Measurements from ENCODE around the gene BAG1.

The BAG1 gene

DNA sequence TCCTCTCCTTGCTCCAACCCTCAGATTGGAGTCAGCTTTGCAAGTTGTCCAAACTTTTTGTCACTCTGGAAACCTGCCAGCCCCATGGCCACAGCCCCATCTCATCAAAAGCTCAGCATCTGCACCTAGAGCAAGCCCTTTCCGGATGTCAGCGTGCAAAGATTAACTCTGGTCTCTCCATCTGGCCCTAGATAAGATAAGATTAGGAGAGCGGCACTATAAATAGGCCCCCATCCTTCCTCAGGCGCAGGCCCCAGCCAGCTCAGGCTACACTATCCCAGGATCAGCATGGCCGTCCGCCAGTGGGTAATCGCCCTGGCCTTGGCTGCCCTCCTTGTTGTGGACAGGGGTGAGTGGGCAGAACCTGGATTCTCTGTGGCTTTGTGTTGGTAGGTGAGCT is 24.6 kb downstream of the BAG1 start, which contains the start of gene SPINK4:
Gene SPINK4 (plus strand): TSS at position 247 of the 400 bp plus-strand sequence. CDS start 42 bp downstream, at position 289.
- DNase-seq, result peak; percentile 29

DNA sequence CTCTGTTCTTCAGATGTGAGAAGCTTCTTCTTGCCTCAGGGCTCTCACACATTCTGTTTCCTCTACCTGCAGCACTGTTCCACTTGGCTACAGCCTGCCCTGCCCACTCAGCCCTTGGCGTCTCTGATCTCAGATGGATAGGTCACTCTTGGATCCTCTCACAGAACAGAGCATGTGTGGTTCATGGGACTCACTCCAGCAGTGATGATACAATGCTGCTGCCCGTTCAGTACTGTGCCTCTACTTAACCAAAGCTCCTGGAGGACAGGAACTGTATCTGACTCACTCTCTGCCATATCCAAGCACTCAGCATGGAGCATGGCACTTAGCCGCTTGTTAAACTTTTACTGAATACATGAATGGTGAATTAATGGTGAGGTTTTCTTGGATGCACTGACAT is 27.9 kb downstream of the BAG1 start:
- no peak for DNase-seq

DNA sequence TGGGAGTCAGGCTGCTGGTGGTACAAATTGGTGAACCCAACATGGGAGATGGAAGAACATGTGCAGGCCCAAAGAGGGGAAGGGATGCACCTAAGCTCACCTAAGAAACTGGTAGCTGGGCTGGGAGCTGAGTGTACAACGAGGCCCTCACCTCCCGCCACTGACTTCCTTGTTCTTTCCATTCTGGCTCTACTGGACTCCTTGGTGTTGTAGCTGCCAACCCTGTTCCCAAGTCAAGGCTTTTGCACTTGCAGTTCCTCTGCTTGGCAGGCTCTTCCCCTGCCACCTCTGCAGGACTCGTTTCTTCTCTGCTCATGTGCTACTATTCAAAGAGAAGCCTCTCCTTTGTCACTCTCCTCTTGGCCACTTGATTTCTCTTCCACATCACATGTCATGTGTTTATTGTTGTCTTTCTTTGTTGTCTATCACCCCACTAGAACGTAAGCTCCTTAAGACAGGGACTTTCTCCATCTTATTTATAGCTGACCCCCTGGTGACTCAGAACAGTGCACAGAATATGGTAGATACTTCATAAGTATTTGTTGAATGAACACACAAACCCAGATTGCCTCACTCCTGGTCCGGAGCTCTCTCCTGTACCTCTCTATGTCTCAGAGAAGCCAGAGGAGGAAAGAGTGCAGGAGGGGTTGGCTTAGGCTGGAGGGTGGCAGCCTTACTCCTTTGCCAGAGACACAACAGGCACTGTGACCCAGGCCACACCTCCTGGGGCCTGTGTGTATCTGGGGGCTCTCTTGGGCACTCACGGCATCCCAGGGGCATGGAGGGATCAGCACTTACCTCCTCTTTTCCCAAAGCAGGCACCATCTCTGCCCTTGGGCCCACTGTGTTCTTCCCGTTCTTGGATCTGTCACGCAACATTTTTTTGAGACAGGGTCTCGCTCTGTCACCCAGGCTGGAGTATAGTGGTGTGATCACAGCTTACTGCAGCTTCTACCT is 29.7 kb downstream of the BAG1 start:
- DNase-seq, result no peak

DNA sequence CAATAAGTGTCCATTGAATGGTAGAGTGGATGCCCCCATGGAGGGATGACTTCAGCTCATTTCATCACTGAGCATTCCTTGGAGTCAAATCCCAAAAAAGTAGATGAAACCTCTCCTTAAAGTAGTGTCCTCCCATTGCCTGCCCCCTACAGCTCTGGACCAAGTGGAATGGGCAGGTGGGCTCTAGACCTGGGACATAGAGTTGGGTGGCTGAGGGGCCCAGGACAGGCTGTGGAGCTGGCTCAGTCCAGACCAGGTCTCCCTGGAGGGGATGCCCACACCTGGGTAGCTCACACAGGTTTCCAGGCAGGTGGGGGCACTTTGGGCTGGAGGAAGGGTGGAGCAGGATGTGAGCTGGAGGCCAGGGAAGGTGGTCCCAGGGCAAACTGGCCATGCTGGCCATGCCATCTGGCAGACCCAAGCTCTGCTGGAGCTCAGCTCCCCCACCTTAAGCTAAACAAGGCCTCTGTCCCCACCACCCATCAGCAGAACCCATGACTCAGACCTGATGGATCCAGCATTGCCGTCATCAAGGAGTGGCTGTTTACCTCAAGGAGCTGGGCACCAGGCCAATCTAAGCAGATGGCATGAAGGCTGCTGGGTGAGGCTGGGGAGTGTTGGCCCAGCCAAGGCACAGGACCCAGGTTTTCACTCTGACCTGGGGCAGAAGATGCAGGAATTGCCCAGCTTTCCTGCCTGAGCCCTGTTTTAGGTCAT is 30.7 kb downstream of the BAG1 start:
- peak; percentile 84 for DNase-seq

DNA sequence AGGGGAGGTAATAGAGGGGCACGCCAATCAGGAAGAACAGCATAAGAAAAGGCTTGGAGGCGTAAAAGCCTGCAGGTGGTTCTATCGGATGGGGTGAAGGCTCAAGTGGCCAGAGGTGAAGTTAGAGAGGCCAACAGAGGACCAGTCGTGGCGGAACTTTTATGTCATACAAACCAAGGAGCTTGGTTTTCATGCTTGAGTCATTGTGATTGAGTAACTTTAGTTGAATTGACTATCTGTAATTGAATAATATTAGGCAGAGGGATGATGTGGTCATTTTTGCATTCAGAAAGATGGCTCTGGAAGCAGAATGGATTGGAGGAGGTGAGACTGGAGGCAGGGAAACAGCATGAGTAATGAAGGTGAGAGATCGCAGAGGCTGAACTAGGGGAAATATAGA is 31.7 kb downstream of the BAG1 start:
- no peak for DNase-seq

DNA sequence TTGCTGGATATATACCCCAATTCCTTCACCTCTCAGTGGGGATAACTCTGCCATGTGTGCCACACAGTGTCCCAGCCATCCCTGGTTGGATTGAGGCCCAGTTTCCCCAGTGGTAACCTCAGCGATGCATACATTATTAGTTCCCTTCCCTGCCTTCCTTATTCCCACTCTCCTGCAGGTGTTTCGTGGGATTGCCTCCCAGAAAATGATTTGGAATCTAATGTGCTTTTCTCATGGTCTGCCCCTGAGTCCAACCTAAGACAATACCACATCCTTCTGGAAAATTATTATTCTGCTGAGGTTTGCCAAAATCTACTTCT is 32.9 kb downstream of the BAG1 start:
- DNase-seq, result no peak

DNA sequence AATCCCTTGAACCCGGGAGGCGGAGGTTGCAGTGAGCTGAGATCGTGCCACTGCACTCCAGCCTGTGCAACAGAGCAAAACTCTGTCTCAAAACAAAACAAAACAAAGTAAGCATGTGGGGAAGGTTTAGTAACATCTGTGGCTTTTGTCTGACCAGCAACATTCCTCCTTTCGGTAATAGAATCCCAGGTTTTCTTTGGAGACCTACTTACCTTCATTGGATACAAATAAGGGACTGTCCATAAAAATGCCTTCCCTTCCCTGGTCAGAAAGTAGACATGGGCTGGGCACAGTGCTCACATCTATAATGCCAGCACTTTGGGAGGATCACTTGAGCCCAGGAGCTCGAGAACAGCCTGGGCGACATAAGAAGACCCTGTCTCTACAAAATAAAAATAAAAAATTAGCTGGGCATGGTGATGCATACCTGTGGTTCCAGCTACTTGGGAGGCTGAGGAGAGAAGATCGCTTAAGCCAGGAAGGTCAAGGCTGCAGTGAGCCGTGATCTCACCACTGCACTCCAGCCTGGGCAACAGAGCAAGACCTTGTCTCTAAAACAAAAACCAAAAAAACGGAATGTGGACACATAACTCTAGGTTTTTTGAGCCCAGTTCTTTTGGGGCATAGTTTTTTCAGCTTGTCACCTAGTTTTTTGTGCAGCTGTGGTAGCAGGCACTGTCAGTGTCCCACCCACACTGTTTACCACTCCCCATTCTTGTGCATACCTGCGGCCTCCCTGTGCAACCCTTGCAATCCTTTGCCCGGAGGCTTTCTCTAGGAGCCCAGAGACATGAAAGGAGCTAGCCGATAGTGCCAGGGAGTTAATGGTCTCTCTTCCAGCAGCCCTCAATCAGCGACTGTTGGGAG is 33.5 kb downstream of the BAG1 start:
- no peak for DNase-seq

DNA sequence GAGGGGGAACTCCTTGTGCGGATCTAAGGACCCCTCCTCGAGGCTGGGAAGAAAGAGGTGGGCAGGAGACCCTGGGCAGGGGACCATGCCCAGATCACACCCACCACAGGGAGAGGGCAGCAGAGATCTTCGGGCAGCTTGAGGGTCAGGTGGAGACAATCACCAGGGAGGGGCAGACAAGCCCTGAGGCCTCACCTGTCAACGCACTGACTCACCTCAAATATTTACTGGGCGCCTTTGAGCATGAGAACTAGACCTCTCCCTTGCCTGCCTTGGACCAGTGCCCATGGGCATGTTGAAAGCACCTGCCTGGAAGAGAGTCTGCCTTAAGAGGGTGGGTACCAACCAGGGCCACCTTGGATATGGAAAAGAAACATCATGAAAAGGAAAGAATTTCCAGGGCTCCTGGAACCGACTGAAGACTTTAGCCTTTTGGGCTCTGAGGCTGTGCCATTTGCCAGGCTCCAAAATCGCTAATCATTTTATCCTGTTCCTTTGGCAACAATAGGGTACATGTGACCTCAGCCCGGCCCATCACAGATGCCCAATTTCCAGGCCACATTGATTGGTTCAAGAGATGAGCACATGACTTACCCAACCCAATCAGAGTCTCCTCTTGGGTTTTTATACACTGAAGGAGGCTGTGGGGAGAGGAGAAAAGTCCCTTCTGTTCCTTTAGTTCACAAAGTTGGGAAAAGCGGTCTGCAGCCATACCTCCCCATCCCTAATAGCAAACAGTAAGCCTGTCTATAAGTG is 35.0 kb downstream of the BAG1 start:
- DNase-seq, result peak; percentile 40

DNA sequence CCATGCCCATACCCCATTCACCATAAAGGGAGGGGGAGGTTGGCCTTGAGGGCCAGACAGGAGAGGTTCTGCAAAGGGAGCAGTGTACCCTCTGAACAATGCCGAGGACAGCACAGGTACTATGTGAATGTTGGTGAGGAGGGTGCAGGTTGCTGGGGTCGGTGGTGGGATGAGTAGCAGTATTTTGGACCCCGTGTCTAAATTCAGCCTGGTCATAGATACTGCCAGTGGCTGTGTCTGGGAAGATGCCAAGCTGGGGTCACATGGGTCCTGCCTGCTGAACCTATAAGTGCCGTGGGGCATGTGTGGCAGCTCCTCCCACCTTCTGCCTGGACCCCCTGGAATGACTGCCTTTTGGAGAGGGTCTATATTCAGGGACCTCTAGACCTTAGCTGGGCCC is 35.9 kb downstream of the BAG1 start:
- no peak for DNase-seq

DNA sequence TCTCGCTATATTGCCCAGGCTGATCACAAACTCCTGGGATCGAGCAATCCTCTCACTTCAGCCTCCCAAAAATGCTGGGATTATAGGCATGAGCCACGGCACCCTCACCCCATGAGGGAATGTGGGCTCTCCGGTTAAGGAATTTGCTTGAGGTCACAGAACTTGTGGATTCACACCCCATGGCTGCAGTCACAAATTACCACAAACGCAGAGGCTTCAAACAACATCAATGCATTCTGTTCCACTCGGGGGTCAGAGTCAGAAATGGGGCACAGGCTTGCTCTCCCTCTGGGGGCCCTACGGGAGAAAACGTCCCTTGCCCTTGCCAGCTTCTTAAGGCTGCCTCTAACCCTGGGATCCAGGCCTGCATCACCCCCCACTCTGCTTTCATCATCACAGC is 36.8 kb downstream of the BAG1 start:
- no peak for DNase-seq

DNA sequence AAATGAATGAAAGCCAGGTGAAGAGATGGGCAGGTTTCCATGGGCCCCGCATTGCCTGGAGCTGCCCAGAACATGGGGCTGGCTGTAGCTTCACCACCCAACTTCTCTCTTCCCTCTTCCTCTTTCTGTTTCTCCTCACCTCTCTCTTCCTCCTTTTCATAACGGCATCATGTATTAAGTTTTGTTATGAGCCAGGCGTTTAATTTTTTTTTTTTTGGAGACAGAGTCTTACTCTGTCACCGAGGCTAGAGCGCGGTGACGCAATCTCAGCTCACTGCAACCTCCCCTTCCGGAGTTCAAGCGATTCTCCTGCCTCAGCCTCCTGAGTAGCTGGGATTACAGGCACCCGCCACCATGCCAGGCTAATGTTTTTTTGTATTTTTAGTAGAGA is 37.5 kb downstream of the BAG1 start:
- DNase-seq, result no peak

DNA sequence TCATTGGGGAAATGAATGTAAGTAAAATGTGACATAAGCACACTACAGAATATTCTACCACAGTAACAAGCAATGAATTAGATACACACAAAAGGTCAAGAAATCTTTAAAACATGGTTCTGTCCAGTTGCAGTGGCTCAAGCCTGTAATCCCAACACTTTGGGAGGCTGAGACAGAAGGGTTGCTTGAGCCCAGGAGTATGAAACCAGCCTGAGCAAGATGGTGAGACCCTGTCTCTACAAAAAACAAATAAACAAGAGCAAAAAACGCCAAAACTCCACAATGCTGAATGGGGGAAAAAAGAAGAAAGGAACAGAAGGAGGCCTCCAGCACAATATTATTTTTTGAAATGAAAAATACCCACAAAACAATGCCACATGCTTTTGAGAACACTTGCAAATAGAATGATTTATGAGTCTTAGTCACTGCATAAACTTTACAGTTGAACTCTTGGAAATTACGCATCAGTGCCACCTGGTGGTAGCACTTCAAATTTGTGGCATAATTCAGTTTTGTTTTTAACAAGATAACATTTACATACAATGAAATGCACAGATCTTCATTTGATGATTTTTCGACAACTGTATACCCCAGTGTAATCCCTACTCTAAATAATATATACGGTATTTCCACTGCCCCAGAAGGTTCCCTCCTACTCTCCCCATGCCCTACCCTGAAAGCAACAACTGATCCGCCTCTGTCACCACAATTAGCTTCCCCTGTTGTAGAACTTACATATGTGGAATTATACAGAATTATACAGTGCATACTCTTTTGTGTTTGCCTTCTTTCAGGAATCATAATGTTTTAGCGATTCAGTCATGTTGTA is 39.0 kb downstream of the BAG1 start:
- DNase-seq, result peak; percentile 29

DNA sequence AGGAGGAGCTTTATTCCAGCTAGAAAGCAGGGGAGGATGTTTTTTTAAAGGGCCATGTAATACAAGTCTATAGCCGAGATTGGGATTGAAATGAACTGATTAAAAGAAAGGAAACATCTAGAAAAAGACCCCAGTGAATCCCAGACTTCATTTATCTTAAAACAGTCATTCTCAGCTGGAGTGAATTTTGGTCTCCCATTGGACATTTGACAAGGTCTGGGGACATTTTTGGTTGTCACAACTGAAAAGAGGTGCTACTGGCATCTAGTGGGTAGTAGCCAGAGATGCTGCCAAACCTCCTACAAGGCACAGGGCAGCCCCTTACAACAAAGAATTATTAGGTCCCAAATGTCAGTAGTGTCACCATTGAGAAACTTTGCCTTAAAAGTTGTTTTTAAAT is 40.8 kb downstream of the BAG1 start:
- DNase-seq, result no peak

DNA sequence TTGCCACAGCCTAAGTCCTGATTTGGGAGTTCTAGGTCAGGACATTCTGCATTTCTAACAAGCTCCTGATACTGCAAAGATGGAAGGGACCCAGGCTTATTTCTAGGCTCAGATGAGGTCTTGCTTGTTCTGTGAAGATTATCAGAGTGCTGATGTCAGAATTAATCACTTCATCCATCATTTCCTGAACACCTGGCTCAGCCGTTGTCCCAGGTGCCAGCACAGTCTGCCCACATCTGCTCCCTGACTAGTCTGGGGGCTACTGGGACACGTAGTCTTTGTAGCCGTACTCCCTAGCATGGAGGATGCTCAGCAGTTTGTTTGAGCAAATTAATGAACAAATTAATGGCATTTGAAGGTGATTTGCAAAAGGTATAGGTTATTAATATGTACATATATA is 42.5 kb downstream of the BAG1 start:
- DNase-seq, result peak; percentile 55

DNA sequence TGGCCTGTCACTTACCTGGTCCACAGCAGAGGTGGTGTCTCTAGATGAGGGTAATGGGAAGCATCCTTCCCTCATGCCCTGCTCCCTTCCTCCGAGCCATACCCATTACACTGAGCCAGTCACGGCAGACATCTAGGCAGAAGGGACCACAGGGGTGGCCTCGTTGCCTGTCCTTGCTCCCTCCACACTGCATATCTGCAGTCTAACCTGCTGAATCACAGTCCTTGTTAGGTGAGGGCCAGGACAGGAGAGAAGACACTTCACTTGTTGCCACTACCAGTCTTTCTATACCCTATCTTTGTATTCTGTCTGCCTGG is 43.0 kb downstream of the BAG1 start:
- no peak for DNase-seq

DNA sequence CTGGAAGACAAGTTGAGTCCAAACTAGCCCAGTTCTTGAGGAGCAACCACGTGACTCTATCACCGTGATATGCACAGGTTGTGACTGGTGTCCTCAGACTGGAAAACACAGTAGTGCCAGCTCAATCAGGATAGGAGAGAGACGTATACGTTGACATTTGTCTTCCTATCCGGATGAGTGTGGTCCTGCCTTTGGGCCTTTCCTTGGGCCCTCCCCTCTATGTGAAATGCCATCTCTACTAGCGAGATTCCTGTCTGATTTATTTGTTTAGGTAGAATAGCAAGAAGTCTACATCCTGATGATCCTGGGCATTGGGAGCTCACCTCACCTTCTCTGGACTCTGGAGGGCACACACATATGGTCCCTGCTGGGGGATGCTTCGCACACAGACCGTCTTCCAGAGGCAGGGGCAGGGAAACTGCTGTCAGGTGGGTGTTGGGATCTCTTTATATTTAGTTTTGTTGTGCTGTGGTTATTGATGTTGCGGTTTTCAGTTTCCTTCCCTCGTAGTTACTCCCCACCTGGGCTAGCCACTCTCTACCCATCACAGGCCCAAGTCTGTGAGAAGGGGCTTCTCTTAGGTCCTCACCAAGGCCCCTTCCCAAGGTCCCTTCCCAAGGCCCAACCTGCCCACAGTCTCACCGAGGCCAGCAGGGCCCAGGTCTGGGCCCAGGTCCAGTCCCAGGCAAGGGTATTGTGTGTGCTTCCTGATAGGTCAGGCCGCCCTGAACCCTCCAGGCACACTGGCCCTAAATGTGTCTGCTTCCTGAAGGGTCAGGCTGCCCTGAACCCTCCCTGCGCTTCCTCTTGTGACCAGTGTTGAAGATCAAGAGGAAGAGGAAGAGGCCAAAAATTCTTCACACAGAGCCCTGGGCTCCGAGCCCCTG is 43.6 kb downstream of the BAG1 start:
- no peak for DNase-seq

DNA sequence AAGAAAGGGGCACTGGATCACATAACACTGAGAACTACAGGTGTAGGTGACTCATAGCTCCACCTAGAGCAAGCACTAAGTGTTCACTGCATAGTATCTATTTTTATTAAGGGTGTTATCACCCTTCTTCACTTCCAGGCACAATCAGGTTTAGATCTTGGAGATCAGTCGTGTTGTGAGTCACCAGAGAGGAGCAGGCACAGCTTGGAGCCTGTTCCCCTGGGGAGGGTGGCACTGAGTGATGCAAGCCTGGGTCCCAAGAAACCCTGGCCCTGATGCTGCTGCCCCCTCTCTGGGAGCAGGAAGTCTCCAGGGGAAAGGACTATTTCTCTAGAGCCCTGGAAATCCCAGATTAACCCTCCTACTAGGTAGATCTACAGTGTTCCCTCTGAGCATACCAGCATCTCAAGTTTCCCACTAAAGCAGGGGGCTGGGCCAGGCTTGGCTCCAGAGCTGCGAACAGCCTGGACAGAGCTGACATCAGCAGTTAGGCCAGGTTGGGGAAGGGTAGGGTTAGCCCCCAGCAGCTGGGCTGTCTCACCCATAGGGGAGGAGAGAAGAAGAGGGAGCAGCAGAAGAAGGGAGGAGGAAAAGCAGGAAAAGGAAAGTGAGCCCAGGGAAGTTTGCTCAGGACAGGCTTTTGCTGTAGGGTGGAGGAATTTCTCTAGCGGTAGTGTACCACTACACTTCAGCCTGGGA is 52.7 kb downstream of the BAG1 start:
- peak; percentile 16 for DNase-seq

DNA sequence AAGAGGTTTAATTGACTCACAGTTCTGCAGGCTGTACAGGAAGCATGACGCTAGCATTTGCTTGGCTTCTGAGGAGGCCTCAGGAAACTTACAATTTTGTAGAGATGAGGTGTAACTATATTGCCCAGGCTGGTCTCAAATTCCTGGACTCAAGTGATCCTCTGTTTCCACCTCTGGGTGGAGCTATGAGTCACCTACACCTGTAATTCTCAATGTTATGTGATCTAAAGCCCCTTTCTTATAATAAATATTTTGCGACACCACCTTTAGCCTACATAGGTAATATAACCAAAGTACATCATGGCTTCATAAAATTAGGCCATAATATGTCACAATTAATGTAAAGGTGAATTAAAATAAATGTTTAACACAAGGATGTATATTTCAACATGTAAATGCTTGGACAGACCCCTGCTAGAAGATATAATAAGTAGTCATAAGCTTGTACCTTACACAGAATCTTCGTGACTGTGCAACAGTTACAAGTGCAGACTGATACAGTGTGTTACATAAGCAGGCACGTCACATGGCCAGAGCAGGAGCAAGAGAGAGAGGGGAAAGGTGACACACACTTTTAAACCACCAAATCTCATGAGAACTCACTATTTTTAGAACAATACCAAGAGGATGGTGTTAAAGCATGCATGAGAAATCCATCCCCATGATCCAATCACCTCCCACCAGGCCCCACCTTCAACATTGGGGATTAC is 54.3 kb downstream of the BAG1 start:
- no peak for DNase-seq

DNA sequence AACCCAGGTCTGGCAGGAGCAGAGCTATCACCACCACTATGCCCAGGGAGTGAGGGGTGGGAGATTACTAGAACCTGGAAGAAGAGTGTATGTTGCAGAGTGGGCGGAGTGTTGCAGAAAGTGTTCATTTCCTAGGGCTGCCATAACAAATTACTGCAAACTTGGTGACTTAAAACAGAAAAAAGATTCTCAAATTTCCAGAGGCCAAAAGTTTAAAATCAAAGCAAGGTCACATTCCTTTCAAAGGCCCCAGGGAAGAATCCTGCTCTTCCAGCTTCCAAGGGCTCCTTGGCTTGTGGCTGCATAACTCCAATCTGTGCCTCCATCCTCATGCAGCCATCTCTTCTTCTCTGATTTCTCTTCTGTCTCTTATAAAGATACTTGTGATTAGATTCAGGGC is 55.1 kb downstream of the BAG1 start:
- no peak for DNase-seq

All from NCI-H2171 treated with DMSO at 0.1 percent for 48 hours (cell line).